Stimulated activated naive CD4-positive, alpha-beta T cell (primary cell): ENCODE data around the gene CNOT4.
A peak's percentile ranks its signal among the peaks of the same experiment; 100 is the strongest.

Experiments used
- DNase-seq, 6 experiments: peaks; one replicate each; lab custom pipeline; 2025; lab: John Stamatoyannopoulos, UW

CNOT4 gene, protein sequence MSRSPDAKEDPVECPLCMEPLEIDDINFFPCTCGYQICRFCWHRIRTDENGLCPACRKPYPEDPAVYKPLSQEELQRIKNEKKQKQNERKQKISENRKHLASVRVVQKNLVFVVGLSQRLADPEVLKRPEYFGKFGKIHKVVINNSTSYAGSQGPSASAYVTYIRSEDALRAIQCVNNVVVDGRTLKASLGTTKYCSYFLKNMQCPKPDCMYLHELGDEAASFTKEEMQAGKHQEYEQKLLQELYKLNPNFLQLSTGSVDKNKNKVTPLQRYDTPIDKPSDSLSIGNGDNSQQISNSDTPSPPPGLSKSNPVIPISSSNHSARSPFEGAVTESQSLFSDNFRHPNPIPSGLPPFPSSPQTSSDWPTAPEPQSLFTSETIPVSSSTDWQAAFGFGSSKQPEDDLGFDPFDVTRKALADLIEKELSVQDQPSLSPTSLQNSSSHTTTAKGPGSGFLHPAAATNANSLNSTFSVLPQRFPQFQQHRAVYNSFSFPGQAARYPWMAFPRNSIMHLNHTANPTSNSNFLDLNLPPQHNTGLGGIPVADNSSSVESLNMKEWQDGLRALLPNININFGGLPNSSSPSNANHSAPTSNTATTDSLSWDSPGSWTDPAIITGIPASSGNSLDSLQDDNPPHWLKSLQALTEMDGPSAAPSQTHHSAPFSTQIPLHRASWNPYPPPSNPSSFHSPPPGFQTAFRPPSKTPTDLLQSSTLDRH

DNA sequence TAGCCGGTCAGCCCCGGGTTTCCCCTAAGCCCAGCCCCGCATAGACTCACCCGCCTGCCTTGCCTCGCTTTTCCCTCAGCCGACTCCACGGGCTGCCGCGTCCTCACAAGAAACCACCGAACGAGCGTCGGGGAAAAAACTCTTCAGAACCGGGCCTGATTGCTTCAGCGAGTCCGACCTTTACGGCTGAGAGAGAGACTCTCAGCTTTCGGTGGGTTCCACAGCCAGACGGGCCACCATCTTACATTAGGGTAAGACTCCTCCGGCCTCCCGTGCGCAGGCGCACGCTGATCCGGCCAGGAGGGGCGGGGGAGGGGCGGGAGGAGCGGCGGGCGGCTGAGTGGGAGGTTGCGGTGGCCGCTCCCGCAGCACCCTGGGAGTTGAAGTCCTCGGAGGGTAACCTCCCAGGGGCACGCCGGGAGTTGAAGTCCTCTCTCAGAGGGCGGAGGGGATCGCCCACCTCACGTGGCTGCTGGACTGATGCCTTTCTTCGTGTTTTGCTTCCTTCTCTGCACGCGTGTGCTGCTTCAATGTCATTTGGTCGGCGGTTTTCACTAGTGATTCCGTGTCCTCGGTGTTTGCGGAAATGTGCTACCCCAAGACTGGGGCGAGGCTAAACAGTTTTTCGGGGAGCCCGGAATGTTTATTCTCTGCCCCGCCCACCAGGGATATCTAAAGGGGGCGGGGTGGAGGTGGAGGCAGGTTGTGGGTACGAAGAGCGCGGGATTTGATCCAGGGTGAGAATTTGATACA is at the start of gene CNOT4:
Gene CNOT4, minus strand, starts transcription at position 264 of the 753 bp plus-strand sequence. CDS start 71,771 bp downstream, outside the sequence.
- peak; percentile 93 to 98 (median 95) for DNase-seq

DNA sequence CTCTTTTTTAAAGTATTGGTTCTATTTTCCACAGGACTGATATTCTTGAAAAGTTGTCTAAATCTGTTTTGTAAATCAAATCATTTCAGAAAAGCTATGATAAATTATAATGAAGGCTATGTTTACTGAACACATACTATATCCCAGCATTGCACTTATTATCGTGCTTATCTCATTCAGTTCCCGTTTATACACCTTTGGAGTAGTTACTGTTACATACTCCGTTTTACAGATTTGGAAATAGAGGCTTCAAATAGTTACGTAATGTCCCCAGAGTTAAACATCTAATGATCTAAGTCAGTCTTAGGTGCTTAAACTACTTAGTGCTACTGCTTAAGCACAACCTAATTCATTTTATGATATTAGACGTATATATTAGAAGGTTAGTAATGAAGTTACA is 49.0 kb upstream of the CNOT4 start:
- DNase-seq: no peak

DNA sequence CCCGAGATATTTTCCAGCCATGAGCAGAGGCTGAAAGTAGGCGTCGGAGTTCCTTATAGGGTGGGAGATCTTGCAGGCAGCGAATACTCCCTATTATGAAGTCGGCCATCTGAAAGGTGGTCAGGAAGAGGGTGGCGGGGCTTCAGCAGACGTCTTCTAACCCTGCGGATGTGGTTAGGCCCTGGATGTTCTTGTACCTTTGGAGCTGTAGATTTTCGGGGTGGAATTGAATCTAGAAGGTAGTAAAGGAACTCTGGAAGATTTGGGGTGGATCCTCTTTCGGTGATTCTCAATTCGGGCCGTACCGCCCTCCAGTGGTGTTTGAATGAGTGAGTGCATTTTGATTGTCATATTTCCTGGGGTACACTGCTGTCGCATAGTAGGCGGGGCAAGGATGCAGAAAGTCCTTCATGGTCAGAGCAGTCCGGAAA is 48.5 kb upstream of the CNOT4 start:
- peak; percentile 44 to 73 (median 57) for DNase-seq

DNA sequence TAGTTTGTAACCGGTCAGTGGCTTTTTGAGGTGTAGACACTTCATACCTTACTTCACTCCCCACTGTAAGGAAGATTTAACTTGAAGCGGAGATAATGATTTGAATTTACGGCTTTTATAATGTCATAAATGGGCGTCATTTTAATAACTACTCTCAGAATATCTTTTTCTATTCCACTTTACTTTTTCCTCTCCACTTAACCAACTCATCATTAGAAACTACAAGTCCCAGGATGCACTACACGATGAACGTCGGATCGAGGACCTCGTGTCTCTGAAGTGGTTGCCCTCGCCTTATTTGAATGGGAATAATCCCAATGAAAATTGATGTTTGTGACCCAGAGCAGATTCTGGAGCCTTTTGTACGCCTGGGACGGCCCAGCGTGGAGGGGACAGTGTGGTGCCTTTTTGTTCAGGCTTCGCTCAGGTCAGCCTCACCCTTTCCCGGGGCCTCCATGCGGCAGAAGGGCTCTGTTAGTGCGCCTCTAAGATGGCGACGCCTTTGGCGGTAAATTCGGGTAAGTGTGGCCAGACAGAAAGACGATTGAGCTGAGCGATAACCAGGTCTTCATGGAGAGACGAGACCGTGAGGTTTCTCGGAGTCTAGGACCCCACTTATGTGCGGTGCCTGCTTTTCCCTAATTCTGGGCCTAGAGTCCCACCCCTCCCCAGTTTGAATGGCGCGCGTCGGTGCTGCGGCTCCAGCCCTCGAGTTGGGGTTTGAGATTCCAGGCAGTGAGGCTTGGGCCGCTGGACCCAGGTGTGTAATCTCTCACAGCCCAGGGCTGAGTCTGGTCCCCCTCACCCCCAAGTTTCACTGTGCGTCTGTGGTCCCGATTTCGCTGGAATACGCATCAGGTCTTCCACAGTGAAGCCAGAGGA is 47.8 kb upstream of the CNOT4 start, which contains the start of gene NUP205:
Gene NUP205, plus strand, starts transcription at position 463 of the 882 bp plus-strand sequence. Its CDS starts 28 bp downstream, at position 491.
- peak; percentile 49 to 96 (median 88) for DNase-seq

DNA sequence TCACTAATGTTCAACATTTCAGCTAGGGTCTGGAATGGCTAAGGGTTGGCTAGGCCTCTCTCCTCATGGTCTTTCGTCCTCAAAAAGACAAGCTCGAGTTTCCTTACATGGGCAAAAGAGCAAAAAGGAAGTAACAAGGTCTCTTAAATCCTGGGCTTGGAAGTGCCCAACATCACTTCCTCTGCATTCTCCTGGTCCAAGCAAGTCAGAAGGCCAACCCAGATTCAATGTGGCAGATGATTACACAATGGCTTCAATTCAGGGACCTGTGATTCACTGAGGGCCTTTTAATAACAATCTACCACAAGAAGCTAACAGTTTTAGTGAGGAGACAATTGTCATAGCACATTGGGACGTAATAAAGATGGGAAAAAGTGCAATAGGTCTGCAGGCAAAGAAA is 43.4 kb upstream of the CNOT4 start:
- DNase-seq: no peak

DNA sequence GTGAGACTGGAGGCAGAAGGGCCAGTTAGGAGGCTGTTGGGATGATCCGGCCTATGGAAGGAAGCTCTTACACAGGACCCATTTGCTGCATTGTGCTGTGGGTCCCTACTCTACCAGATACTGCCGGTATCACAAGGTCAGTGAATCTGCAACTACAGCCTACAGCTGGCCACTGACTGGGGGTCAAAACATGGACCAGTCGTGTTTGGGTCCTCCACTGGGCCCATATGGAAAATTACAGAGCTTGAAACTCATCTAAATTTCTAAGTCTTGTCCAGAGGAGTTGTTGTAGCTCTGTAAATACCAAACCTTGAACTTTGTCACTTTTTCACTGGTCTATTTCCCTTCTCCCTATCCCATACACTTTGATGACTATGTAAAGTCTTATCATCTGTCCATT is 42.2 kb upstream of the CNOT4 start:
- DNase-seq: no peak

DNA sequence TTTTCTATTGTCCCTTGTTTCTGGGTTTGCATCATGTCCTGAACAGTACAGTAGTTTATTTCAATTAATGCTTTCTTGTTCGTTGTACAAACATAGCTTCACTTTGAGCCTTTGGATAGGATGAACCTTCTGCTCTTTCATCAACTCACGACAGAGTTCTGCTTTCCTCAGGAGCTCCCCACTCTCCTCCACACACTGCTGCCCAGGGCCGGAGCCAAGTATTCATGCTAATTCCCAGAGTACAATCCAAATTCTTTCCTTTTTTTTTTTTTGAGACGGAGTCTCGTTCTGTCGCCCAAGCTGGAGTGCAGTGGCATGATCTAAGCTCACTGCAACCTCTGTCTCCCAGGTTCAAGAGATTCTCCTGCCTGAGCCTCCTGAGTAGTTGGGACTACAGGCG is 40.3 kb upstream of the CNOT4 start:
- no peak for DNase-seq

DNA sequence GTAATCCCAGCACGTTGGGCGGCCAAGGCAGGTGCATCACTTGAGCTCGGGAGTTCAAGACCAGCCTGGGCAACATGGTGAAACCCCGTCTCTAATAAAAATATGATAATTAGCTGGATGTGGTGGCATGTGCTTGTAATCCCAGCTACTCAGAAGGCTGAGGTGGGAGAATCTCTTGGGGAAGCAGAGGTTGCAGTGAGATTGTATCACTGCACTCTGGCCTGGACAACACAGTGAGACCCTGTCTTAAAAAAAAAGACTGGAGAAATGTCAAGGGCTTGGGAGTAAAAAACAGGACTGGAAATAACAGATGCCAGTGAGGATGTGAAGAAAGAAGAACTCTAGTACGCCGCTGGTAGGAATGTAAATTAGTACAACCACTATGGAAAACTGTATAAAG is 31.1 kb upstream of the CNOT4 start:
- no peak for DNase-seq

DNA sequence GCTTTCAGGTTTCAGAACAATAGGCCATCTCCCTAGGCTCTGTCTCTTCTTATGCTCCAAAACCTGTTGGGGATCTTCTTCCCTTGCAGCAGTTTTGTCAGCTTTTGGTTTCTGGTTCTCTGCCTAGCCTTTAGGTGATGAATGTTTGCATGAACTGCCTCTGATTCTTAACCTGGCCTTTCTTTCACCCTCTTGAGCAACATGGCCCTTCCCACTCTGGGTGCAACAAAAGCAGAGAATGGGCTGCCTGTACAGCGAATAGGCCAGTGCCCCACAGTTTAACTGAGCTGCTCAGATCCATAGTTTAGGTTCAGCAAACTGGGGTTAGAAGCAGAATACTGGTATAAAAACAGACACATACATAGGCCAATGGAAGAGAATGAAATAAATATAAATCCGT is 29.7 kb upstream of the CNOT4 start:
- no peak for DNase-seq

DNA sequence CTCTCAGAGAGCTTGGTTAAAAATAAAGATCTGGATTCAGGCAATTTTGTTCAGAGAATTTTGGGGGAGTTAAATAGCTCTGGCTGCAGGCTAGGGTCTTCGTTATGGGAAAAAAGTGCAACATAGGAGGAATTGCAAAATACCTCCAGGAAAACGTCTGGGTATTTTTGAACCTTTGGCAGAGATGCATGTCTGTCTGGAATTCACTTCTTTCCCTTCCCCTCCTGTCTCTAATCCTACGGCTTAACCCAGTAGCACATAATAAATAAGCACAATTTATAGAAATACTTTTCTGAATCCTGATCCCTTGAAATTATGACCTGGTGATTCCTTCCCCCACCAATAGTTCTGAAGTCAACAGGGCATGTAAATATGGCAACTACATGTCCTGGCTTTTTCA is 28.5 kb upstream of the CNOT4 start:
- DNase-seq: no peak

DNA sequence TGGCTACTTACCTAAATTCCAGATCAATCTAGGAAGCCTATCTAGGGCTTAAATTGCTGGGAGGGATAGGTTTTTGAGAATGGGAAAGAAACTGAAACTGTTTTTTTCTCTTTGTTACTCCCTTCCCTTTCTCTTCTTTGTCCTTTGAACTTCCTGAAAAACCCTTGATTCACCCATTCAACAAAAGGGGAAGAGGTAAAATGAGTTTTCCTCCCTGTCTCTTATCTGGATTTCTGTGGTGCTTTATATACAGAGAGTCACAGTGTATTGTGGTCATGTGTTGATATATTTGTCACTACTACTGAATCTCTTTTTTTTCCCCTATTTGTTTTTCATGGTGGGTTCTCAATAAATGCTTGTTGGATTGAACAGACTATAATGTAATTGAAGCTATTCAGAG is 28.0 kb upstream of the CNOT4 start:
- DNase-seq: no peak

DNA sequence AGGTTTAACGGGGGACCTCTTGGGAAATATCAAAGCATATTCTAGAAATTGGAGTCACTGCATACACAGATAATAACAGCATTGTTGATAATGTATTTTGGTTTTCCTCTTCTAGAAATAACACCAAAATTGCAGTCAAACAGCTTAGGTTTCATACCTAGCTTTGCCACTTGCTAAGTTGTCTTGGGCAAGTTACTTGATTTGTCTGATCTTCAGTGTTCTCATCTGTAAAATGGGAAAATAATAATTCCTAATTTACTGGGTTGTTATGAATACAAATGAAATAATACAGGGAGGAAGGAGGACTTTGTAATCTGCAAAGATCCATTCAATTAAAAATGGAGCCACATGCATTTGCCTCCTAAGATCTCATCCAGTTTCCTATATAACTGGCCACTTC is 27.6 kb upstream of the CNOT4 start:
- no peak for DNase-seq

DNA sequence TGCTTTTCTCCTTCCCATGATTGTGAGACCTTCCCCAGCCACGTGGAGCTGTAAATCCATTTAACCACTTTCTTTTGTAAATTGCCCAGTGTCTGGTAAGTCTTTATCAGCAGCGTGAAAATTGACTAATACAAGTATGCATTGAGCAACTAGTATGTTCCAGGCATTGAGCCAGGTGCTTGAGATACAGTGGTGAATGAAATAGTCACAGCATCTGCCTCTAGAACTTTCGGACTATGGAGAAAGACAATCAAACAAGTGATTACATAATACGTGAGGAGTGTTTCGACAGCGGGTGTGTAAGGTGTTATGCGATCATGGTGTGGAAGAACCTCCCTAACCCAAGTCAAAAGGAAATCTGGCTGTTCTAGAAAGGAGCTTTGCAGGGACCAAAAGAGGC is 26.2 kb upstream of the CNOT4 start:
- no peak for DNase-seq

DNA sequence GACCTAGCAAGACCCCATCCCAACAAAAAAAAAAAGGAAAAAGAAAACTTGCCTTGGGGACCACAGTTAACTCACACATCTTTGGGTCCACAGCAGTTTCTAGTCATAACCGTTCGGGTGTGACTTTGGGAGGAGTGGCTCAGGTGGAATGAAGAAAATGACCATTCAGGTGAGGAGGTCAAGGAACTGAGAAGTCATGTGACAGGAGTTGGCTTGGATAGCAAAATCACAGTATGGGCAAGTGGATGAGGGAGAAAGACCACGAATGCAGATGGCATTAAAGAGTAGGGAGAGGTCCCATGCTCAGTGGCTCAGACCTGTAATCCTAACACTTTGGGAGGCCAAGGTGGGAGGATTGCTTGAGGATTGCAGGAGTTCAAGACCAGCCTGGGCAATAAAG is 17.1 kb upstream of the CNOT4 start:
- no peak for DNase-seq

DNA sequence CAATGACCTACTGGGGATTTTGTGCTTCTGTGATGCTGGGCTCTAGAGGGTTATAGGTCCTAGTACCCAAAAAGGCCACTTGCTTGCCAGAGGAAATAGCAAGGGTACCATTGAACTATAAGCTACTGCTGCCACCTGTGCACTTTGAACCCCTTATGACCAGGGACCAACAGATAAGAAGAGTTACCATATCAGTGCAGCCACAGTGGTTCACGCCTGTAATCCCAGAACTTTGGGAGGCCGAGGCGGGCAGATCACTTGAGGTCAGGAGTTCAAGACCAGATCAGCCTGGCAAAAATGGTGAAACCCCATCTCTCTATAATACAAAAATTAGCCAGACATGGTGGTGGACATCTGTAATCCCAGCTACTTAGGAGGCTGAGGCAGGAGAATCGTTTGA is 15.5 kb upstream of the CNOT4 start:
- DNase-seq: no peak

DNA sequence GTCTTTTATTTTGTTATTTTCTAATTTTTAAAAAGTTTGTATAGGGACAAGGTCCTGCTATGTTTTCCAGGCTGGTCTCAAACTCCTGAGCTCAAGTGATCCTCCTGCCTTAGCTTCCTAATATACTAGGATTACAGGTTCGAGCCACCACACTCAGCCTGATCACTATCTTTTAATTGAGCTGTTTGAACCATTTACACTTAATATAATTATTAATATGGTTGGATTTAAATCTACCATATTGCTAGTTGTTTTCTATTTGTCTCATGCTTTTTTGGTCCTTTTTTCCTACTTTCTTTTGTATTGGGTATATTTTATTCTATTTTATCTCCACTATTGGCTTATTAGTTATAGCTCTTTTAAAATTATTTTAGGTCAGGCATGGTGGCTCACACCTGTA is 13.2 kb upstream of the CNOT4 start:
- DNase-seq: no peak

DNA sequence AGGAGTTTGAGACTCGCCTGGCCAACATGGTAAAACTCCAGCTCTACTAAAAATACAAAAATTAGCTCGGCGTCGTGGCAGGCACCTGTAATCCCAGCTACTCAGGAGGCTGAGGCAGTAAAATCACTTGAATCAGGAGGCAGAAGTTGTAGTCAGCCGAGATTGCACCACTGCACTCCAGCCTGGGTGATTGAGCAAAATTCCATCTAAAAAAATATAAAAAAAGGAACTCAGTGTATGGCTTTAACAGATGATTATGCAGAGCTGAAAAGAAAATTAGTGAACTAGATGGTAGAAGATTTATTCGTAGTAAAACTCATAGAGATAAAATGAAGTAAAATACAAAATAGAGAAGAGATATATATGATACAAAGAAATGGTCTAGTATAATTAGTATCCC is 12.6 kb upstream of the CNOT4 start:
- DNase-seq: no peak

DNA sequence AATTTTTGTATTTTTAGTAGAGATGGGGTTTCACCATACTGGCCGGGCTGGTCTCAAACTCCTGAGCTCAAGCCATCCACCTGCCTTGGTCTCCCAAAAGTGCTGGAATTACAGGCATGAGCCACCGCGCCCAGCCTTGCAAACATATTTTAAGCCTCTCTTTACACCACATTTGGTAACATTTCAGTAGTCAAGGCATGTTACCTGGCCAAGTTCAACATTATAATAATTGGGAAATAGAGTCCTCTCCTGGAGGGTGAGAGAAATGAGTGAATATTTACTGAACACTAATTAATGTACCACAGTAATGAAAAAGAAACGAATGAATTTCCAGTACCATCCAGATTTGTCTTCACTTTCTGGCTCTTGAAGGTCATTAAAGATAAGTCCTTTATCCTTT is 10.0 kb upstream of the CNOT4 start:
- DNase-seq: no peak

DNA sequence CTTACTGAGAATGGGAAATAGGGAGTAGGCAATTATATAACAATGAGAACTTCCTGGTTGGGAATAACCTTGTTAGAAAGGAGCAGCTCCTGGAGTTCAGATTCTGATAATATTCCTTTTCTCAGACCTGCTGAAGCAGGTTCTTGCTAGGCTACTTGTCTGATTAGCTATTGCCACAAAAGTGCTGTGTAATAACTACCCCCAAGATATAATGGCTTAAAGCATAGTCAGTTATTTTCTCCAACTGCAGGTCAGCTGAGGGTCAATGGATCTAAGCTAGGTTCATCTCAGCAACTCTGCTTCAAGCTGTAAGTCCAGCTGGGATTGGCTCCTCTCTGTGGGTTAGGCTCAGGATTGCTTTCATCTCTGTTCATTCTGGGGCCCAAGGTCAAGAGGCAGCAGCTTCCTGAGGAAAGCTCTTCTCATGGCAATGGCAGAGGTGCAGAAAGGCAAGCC is 9.4 kb upstream of the CNOT4 start:
- no peak for DNase-seq

DNA sequence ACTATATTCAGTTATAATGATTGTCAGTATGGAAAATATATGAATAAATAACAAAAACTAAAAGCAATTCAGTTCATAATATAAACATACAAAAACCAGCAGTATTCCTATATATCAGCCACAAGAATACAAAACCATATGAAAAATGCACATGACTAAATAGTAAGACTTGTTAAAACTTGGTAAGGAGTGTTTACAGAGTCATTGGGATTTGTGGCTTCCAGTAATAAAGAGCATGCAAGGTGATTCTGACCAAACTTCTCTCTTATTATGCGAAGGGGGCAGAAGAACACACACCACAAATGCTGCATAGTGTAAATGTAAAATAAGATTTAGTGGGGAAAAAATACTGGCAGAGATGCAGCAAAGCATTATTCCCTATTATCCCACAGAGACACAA is 8.8 kb upstream of the CNOT4 start:
- DNase-seq: no peak

DNA sequence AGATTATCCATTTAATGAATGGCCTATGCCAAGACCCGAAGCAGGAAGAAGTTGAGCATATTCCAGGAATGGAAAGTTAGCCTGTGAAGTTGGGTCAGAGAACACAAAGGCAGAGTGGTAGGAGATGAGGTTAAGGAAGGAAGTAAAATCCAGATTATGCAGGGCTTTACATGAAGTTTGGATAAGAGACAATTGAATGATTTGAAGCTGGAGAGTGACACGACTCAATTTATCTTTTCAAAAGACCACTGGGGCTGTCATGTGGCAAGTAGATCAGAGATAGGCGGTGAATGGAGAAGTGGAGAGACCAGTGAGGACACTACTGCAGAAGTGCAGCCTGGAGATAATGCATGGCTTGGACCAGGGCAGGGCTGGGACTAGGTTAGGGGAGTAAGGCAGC is 7.2 kb upstream of the CNOT4 start:
- DNase-seq: no peak

DNA sequence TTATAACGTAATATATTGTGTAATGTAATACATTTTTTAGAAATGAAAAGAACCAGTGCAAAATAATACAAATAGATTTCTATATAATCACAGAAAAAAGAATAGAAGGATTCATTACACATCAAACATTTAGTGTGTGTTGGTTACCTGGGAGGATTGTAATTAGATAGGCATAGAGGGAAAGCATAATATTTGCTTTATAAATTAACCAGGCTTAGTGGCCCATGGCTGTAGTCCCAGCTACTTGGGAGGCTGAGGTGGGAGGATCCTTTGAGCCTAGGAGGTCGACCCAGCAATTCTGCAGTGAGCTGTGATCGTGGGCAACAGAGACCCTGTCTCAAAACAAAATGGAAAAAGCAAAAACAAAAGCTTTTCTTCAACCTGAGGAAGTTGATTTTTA is 5.0 kb upstream of the CNOT4 start:
- no peak for DNase-seq
